Occipital lobe (tissue), 2 donors: Measurements from ENCODE around the gene TCF19. TPM values are rescaled to one million over a fixed set of nuclear protein-coding genes. Genes with fewer than 3 reads are reported as not detected.

Experiments
- DNase-seq: peaks from one replicate; lab custom pipeline; 2025; lab: John Stamatoyannopoulos, UW
- total RNA-seq: library from RNA; depleted of rRNA; stranded (reverse); fragments of >200 nt; gene quantifications from one replicate; pipeline ENCODE4 v1.2.3, GENCODE V29; 2014

The TCF19 gene
- 3.4 TPM for total RNA-seq

- DNase-seq = peak; percentile 97
Observed at GRCh38 chr6:31158140-31158862, at the start of gene TCF19. Gene TCF19 (plus strand): TSS chr6:31158589. CDS start chr6:31159470, 881 bp downstream.

- DNase-seq = no peak
Observed at GRCh38 chr6:31110825-31111582, 47.4 kb upstream of the TCF19 start.

- no peak for DNase-seq
Observed at GRCh38 chr6:31111712-31112111, 46.7 kb upstream of the TCF19 start.

GRCh38 chr6:31112478-31112877 lies 45.9 kb upstream of the TCF19 start, which contains the start of gene C6orf15:
Gene C6orf15 (minus strand): TSS chr6:31112575. CDS start chr6:31112555, 20 bp downstream.
- no peak for DNase-seq

DNA sequence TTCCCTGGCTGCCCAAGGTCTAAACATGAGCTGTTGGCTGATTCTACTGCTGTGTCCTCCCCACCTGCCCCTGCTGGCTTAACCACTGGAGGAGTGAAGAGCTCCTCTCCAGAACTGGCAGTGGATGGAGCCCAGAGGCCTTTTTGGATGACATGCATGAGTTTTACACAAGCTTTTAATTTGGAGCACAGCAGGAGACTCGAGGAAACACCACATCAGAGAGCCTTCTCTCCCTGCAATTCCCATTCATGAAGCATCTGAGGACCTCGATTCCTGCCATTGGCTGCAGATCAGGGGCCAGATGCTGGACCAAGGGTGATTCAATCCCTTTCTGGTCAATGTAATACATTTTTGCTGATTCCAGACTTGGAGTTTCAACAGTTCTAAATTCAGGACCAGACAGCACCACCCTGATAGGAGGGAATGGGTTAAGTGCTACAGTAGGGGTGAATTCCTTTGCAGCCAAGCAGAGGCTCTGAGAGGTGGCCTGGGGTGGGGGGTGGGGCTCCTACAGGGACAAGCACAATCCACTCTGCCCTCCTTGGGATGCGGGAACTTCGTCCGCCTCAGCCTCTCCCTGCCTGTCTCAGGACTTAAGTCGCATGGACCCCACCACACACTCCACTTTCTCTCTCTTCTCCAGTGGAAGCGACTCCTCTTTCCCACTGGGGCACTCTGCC lies 44.4 kb upstream of the TCF19 start:
- DNase-seq = no peak

GRCh38 chr6:31114541-31114878 lies 43.9 kb upstream of the TCF19 start, which contains the start of gene PSORS1C1:
Gene PSORS1C1 (plus strand): TSS chr6:31114800. CDS start chr6:31129633, 14,833 bp downstream.
- peak; percentile 63 for DNase-seq

- no peak for DNase-seq
Observed at GRCh38 chr6:31114970-31115849, 43.2 kb upstream of the TCF19 start.

DNA sequence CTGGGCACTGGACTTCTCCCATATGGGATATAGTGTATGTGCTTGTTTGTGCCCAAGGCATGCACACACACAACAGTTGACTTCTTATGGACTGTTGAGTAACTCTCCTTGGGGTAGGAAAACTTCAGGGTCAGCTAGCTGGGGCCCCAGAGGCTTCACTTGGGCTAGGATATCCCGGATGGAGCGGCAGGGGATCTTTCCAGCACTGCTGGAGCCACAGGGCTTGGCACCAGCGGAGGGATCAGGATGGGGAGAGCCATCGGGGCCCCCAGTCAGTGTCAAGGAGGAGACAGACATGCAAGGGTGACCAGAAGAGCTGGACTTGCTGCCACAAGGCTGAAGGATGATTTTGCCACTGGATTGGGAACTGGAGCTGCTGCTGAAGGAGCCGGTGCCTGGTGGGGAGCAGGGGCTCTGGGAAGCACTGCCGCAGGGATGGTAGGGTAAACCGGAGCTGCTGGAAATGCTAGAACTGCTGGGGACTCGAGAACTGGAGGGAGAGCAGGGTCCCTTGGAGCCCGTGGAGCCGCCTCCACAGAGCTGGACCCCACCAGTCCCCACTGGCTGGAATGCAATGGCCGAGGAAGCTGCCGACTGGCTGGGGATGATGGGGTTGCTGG lies 42.3 kb upstream of the TCF19 start:
- no peak for DNase-seq

DNA sequence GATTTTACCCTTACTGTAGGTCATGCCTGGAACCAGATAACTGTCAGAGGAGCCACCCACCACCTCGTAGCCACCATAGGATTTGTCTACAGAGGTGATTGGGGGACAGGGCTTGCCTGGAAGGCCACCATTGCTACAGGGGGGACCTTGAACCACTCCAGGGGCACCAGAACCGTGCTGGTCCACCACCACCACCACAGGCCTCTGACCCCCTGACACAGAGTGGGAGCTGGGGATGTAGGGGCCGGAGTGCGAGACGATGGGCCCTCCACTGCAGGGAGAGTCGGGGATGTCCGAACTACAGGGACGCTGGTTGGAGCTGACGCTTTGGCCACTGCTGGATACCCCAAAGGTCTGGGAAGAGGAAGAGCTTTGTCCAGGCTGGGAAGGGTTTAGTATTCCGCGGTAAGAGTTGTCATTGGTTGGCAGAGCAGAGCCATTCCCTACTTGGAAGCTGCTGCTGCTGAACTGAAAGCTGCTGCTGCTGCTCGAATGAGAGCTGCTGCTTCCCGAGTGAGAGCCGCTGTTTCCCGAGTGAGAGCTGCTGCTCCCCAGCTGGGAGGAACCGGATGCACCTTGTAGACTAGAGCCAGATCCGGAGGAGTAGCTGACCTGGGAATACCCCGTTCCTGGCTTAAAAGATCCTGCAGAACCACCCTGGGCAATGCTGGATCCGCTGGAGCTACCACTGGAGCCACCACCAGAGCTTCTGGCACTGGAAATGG lies 41.6 kb upstream of the TCF19 start:
- no peak for DNase-seq

GRCh38 chr6:31118178-31118577 lies 40.2 kb upstream of the TCF19 start:
- no peak for DNase-seq

GRCh38 chr6:31120151-31120915 lies 38.1 kb upstream of the TCF19 start, which contains the start of gene CDSN:
Gene CDSN (minus strand): TSS chr6:31120446. CDS start chr6:31120419, 27 bp downstream.
- no peak for DNase-seq

- DNase-seq = no peak
Observed at GRCh38 chr6:31121131-31121790, 37.1 kb upstream of the TCF19 start.

DNA sequence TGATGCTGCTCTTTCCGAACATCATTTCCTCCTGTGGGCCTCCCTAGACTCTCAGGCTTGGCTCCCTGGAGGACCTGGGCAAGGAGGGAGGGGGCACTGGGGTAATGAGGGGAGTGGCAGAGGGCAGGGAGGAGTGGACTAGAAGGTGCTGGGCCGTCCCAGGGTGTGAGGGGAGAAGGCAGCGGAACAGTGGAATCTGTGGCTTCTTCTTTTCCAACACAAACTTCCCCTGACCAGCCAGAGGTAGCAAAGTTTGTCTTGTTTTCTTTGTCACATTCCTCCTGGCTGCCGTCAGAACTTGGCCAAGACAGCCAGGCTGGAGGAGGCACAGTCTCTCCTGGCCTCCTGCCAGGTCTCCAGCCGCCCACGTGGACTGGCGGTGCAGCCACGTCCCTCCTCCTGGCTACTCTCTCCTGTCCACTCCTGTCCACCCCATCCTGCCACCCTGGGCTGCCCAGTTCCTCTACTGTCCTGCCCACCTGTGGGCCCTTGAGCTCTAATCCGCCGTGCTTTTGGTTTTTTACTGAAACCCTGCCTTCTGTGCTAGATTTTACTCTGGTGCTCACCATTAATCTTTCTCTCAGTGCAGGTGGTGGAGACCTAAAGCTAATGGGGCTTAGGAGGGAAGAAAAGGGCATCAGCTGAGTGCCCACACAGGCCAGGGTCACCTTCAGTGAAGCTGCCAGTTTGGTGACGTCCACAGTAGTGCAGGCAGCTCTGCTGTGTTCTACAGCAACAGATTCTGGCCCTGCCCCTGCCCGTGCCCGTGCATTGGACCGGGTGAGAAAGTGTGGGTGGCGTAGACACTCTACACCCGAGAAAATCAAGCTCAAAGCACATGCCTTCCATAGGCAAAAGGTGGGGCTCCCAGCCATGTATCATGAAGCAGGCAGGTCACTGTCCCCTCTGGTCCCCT lies 35.3 kb upstream of the TCF19 start:
- DNase-seq = no peak

GRCh38 chr6:31125162-31125561 lies 33.2 kb upstream of the TCF19 start:
- no peak for DNase-seq

DNA sequence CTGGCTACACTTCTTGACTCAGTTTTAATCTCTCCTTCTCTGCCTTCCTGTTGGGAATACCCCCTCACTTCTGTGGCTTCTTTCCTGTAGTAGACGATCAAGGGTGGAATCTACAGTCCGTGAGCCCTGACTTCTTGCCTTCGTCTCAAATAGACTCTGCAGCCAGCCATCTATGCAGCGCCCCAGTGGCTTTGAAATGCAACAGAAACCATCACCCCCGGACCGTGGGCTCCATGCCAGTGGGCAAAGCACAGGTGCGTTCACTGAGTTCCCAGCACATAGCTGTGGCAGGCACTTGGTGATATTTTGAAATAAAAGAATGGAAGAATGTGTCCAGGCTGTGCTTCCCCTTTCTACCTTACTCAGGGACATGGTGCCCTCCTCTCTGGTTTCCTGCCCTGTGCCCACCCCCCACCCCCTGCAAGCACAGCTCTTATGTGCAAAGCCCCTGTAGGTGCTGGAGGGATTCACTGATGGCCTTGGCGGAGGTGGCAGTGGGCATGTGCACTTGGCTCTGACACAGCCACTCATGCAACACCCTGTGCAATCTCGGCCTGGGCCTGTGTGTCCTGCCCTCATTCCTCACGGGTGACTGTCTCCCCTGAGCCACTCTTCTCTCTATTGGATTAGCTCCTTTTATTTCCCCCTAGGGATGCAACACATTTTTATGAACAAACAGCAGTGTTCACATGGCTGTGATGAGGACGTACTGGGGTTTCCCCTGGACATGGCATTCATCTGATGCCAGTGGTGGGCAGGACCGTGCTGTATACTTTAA lies 32.6 kb upstream of the TCF19 start:
- no peak for DNase-seq

DNA sequence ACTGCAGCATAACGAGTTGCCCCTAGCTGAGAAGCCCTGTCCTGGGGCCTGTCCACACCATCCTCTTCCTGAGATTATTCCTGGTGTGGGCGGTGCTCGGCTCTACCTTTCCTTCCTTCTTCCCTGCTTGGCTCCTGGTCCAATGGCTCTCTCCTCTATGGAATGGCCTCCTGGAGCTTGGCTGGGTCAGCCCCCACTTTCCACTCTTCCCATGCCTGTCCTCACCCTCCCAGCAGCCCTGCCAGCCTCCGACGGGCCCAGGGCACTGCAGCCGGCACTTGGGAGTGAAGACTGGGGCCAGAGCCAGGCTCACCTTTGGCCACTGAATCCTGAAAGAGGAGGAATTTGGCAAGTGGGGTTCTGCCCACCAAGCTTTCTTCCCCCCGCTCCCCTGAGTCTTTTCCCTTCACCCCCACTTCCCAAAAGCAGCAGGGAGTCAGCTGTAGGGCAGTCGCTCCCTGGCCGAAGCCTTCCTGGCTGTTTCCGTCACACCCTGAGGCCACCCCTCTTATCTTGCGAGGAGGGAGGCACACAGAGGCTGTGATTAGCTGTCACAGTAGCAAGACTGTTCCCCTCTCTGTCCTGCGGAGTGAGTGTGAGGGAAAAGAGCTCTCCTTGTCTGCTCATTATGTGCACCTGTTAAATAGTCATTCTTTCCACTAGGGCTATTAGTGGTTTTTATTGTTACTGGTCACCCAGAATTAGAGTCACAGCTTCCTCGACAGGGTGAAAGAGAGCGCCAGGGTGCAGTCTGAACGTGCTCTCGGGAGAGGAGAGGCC lies 31.8 kb upstream of the TCF19 start:
- DNase-seq = no peak
